Fibroblast of mammary gland (primary cell): ENCODE measurements around the gene TACR2.

Experiments
- DNase-seq: peaks from one replicate; pipeline ENCODE4 v3.0.0-alpha.2; 2010; ENCODE audit warnings: low read depth
- H3K4me3 ChIP-seq: 2 replicates; pipeline ENCODE4 v1.5.1; 2011; ENCODE audit warnings: low read depth, mild to moderate bottlenecking, low read length, moderate library complexity; ENCODE audit not compliant: control insufficient read depth
- CTCF ChIP-seq: conservative IDR thresholded peaks from 2 replicates; pipeline ENCODE4 v1.5.1; 2011; ENCODE audit warnings: low read depth, low read length, inconsistent platforms; ENCODE audit not compliant: control insufficient read depth, insufficient read depth

The TACR2 gene

GRCh38 chr10:69377191-69377590 is 39.5 kb downstream of the TACR2 start:
- no peak overlapping the region for H3K4me3 ChIP-seq
- no peak for DNase-seq
- no peak for TF ChIP-seq CTCF

- no peak for TF ChIP-seq CTCF
- no peak for DNase-seq
- H3K4me3 ChIP-seq: no peak overlapping the region
Measured at GRCh38 chr10:69376662-69377061, 40.1 kb downstream of the TACR2 start.

GRCh38 chr10:69375307-69376151 is 41.2 kb downstream of the TACR2 start:
- DNase-seq: no peak

GRCh38 chr10:69374931-69375306 is 41.8 kb downstream of the TACR2 start:
- H3K4me3 ChIP-seq: no peak overlapping the region
- DNase-seq: no peak
- no peak for TF ChIP-seq CTCF

More at GRCh38 chr10:69375307-69376151, 41.2 kb downstream of the TACR2 start:
- no peak overlapping the region for H3K4me3 ChIP-seq
- no peak for TF ChIP-seq CTCF

- TF ChIP-seq CTCF: no peak
- no peak for DNase-seq
- H3K4me3 ChIP-seq: no peak overlapping the region
Measured at GRCh38 chr10:69374242-69374641, 42.5 kb downstream of the TACR2 start.

GRCh38 chr10:69372126-69372980 is 44.4 kb downstream of the TACR2 start:
- TF ChIP-seq CTCF: no peak
- no peak overlapping the region for H3K4me3 ChIP-seq
- peak; percentile 78 for DNase-seq
